Cardiac fibroblast (primary cell): Measurements from ENCODE around the gene OTUD1.
"Not testable (repeated sequence)": the region's sequence is repeated elsewhere in the genome, so short reads cannot be mapped to it uniquely, and the experiment has no call there.

Experiments used
- DNase-seq, 2 donors: peaks; one replicate each; pipeline versions ENCODE4 v3.0.0 to v3.0.0-alpha.2; 2010; ENCODE audit warnings: low read depth in 2 of 2
- H3K4me3 ChIP-seq, 2 donors: replicated peaks in 1 of 2; 1 replicate in 1 of 2; 2 replicates in 1 of 2; pipeline ENCODE4 v1.5.1; 2011; ENCODE audit warnings: low read depth in 2 of 2, low read length in 2 of 2, mild to moderate bottlenecking in 2 of 2, moderate library complexity in 1 of 2
- TF ChIP-seq, protein P1 (sequence below): IDR thresholded peaks from one replicate; pipeline ENCODE4 v1.5.1; 2011; ENCODE audit warnings: low read depth, mild to moderate bottlenecking, low read length, inconsistent platforms

The OTUD1 gene, protein sequence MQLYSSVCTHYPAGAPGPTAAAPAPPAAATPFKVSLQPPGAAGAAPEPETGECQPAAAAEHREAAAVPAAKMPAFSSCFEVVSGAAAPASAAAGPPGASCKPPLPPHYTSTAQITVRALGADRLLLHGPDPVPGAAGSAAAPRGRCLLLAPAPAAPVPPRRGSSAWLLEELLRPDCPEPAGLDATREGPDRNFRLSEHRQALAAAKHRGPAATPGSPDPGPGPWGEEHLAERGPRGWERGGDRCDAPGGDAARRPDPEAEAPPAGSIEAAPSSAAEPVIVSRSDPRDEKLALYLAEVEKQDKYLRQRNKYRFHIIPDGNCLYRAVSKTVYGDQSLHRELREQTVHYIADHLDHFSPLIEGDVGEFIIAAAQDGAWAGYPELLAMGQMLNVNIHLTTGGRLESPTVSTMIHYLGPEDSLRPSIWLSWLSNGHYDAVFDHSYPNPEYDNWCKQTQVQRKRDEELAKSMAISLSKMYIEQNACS

DNA sequence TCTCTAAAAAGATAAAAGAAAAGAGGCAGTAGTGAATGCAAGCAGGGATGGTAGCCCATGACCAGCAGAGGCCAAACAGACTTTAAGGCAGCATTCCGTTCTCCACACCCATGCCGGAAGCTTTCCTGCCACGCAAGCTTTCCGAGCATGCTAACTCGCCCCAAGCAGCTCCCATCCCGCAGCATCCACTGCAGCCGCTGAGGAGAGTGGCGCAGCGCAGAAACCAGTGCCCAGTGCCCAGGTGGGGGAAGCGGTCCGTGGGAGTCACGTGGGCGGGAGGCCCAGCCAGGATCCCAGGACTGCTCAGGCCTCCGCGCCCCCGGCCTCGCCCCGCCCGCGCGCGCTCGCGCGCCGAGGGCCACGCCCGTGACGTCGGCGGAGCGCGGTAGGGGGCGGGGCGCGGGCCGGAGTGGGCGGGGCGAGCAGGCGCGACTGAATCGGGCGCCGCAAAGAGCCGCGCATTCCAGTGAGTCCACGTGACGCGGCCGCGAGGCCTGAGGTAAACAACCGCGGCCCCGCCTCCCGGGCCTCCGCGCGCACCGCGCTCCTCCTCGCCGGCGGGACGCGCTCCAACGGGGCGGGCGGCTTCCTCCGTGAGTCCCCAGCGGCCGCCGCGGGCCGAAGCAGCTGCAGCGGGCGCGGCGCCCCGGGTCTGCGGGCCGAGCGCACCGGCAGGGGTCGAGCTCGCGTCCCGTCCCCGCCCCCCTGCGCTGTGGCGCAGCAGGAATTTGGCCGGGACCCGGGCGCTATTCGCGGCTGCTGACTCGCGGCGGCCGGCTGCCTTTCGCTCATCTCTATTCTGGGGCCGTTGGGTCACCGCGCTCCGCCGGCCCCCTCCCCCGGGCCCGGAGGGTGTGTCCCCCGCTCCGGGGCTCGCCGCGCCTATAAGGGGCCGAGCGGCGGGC, at the start of gene OTUD1:
TSS of gene OTUD1 (plus strand) at position 529 of the 905 bp plus-strand sequence. CDS start 383 bp downstream, outside the sequence.
- TF ChIP-seq, protein P1, sequence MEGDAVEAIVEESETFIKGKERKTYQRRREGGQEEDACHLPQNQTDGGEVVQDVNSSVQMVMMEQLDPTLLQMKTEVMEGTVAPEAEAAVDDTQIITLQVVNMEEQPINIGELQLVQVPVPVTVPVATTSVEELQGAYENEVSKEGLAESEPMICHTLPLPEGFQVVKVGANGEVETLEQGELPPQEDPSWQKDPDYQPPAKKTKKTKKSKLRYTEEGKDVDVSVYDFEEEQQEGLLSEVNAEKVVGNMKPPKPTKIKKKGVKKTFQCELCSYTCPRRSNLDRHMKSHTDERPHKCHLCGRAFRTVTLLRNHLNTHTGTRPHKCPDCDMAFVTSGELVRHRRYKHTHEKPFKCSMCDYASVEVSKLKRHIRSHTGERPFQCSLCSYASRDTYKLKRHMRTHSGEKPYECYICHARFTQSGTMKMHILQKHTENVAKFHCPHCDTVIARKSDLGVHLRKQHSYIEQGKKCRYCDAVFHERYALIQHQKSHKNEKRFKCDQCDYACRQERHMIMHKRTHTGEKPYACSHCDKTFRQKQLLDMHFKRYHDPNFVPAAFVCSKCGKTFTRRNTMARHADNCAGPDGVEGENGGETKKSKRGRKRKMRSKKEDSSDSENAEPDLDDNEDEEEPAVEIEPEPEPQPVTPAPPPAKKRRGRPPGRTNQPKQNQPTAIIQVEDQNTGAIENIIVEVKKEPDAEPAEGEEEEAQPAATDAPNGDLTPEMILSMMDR = no peak
- peak within 1 kb of the TSS; percentile 59 for H3K4me3 ChIP-seq
- peak; percentile 91 to 97 for DNase-seq

DNA sequence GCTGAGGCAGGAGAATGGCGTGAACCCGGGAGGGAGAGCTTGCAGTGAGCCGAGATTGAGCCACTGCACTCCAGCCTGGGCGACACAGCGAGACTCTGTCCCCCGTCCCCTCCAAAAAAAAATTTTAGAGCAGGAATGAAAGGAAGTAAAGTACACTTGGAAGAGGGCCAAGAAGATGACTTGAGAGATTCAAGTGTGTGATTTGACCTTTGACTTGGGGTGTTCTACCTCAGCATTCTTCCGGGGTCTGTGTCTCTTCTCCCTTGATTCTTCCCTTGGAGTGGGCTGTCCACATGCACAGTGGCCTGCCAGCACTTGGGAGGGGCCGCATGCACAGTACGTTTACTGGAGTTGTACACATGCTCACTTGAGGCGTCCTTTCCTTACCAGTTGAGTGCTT, 48.5 kb upstream of the OTUD1 start:
- DNase-seq, H3K4me3 ChIP-seq: not testable (repeated sequence)

DNA sequence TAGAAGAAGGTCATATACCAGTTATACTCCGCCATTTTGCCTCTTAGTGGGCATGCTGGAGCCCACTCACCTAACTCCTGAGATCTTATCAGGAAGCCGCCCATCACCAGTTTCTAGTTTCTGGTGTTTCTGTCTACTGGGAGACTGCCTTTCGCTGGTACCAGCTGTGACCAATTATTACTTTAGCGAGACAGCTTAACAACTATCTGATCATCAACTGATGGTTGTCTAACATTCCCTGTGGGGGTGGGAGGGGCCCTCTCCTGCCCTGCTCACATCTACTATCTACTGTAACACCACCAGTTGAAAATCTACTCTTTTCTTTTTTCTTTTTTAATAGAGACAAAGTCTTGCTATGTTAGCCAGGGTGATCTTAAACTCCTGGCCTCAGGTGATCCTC, 48.1 kb upstream of the OTUD1 start:
- no peak overlapping the region for H3K4me3 ChIP-seq
- DNase-seq = no peak
- TF ChIP-seq, protein P1 = no peak

DNA sequence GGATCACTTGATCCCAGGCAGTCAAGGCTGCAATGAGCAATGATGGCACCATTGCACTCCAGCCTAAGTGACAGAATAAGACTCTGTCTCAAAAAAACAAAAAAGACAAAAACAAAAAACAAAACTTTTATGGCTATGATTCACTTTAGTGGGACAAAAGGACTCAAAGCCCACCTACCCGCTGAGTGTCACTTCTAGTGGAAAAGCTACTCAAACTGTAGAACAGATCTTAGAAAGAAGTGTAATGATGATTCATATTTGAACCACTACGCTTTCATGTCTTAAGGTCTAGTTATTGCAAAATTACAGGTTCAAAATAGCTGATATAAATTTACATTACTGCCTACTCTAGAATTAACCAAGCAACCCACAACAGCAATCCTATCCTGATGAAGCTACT, 47.1 kb upstream of the OTUD1 start:
- no peak for DNase-seq
- TF ChIP-seq, protein P1 = no peak
- H3K4me3 ChIP-seq = no peak overlapping the region

DNA sequence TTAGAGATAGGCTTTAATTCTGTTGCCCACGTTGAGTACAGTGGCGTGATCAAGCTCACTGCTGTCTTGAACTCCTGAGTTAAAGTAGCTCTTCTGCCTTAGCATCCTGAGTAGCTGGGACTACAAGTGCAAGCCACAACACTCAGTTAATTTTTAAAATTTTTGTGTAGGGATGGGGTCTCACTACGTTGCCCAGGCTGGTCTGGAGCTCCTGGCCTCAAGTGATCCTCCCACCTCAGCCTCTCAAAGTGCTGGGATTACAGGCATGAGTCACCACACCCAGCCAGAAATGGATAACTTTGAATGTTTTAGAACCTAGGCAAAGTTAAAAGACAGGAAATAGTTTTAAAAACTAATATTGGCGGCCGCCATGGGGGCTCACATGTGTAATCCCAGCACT, 43.9 kb upstream of the OTUD1 start:
- TF ChIP-seq, protein P1 = no peak
- H3K4me3 ChIP-seq = no peak overlapping the region
- no peak for DNase-seq

DNA sequence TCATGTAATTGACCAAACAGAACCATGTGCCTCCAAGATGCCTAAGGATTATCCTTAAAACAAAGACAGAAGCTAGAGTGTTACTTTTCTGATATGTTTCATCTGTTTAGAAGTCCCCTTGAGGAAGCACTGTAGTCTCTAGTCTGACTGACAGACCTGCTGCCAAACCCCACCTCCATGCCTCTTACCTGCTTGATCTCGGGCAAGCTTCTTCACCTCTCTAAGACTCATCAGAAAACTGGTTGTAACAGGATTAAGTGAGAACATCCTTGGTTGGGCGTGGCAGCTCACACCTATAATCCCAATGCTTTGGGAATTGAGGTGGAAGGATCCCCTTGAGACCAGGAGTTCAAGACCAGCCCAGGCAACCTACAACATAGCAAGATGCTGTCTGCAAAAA, 42.2 kb upstream of the OTUD1 start:
- TF ChIP-seq, protein P1 = no peak
- no peak for DNase-seq
- no peak overlapping the region for H3K4me3 ChIP-seq

DNA sequence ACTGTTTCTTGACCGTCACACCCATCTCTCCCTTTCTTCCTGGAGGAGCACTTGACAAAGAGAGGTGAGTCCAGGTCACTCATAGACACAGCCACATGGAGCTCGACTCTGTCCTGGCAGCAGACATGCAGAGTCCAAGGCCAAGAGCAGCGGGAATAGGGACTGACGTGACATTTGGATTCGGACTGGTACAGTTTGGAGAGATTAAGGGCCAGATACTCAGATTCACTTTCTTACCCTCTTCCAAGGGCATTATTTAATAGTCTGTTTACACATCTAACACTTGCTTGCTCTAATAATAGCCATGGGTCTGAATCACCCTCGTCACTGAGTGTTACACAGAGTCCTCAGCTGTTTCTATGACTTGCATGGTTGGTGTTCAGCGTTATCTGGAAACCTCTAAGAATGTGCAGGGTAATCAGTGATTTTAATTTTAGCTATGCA, 39.2 kb upstream of the OTUD1 start:
- DNase-seq = peak; percentile 80 to 89
- TF ChIP-seq, protein P1 = no peak
- no peak overlapping the region for H3K4me3 ChIP-seq
